H9 (cell line): ENCODE measurements around the gene TAF1C. TPM values are rescaled to one million over a fixed set of nuclear protein-coding genes. Genes with fewer than 3 reads are reported as not detected.

Experiments used
- DNase-seq: peaks from one replicate; pipeline ENCODE4 v3.0.0-alpha.2; 2017
- H2AFZ ChIP-seq: one replicate; pipeline ENCODE4 v1.6.1; 2013; ENCODE audit warnings: mild to moderate bottlenecking, low read length, control low read depth, moderate library complexity
- H2AK5ac ChIP-seq: 2 replicates; pipeline ENCODE4 v1.6.1; 2013; ENCODE audit warnings: low read length, control low read depth, mixed read lengths; ENCODE audit not compliant: insufficient read length
- H2BK120ac ChIP-seq: one replicate; pipeline ENCODE4 v1.6.1; 2013; ENCODE audit warnings: low read depth, mild to moderate bottlenecking, low read length, control low read depth, inconsistent platforms; ENCODE audit not compliant: poor library complexity, severe bottlenecking
- H2BK12ac ChIP-seq: 2 replicates; pipeline ENCODE4 v1.6.1; 2013; ENCODE audit warnings: low read length, control low read depth, mixed read lengths, low read depth; ENCODE audit not compliant: insufficient read length
- H2BK15ac ChIP-seq: 2 replicates; pipeline ENCODE4 v1.6.1; 2013; ENCODE audit warnings: low read depth, low read length, control low read depth
- H2BK20ac ChIP-seq: one replicate; pipeline ENCODE4 v1.6.1; 2013; ENCODE audit warnings: low read depth, mild to moderate bottlenecking, low read length, control low read depth, inconsistent platforms; ENCODE audit not compliant: poor library complexity, severe bottlenecking
- H2BK5ac ChIP-seq: 2 replicates; pipeline ENCODE4 v1.6.1; 2013; ENCODE audit warnings: low read length, control low read depth, mixed read lengths; ENCODE audit not compliant: insufficient read length
- H3K14ac ChIP-seq: 2 replicates; pipeline ENCODE4 v1.6.1; 2013; ENCODE audit warnings: low read length, control low read depth; ENCODE audit not compliant: insufficient read depth
- H3K18ac ChIP-seq: 2 replicates; pipeline ENCODE4 v1.6.1; 2013; ENCODE audit warnings: low read depth, mild to moderate bottlenecking, mixed read lengths, low read length, control low read depth; ENCODE audit not compliant: insufficient read length
- H3K23ac ChIP-seq: 2 replicates; pipeline ENCODE4 v1.6.1; 2013; ENCODE audit warnings: low read length, control low read depth, mixed read lengths, low read depth; ENCODE audit not compliant: insufficient read length
- H3K23me2 ChIP-seq: 2 replicates; pipeline ENCODE4 v1.6.1; 2013; ENCODE audit warnings: low read depth, mild to moderate bottlenecking, mixed read lengths, low read length, control low read depth; ENCODE audit not compliant: insufficient read length, poor library complexity, severe bottlenecking
- H3K27ac ChIP-seq: 2 replicates; pipeline ENCODE4 v1.5.1; 2013; ENCODE audit warnings: low read length, control low read depth, mixed read lengths, low read depth; ENCODE audit not compliant: insufficient read length
- H3K27me3 ChIP-seq: 2 replicates; pipeline ENCODE4 v1.6.1; 2013; ENCODE audit warnings: low read length, control low read depth, inconsistent platforms; ENCODE audit not compliant: insufficient read depth
- H3K4ac ChIP-seq: 2 replicates; pipeline ENCODE4 v1.6.1; 2013; ENCODE audit warnings: low read depth, mild to moderate bottlenecking, control low read depth, inconsistent platforms, low read length, moderate library complexity
- H3K4me1 ChIP-seq: 2 replicates; pipeline ENCODE4 v1.6.1; 2013; ENCODE audit warnings: low read length, control low read depth, inconsistent platforms; ENCODE audit not compliant: insufficient read depth
- H3K4me2 ChIP-seq: 2 replicates; pipeline ENCODE4 v1.6.1; 2013; ENCODE audit warnings: low read length, control low read depth, mixed read lengths; ENCODE audit not compliant: insufficient read length, insufficient read depth
- H3K56ac ChIP-seq: 2 replicates; pipeline ENCODE4 v1.6.1; 2013; ENCODE audit warnings: low read depth, mild to moderate bottlenecking, mixed read lengths, low read length, control low read depth; ENCODE audit not compliant: insufficient read length
- H3K79me1 ChIP-seq: 2 replicates; pipeline ENCODE4 v1.6.1; 2013; ENCODE audit warnings: low read depth, mild to moderate bottlenecking, moderate library complexity, low read length, control low read depth, inconsistent platforms; ENCODE audit not compliant: insufficient read depth, poor library complexity, severe bottlenecking
- H3K79me2 ChIP-seq: 2 replicates; pipeline ENCODE4 v1.6.1; 2013; ENCODE audit warnings: low read length, control low read depth, inconsistent platforms; ENCODE audit not compliant: insufficient read depth
- H3K9ac ChIP-seq: 2 replicates; pipeline ENCODE4 v1.6.1; 2013; ENCODE audit warnings: low read length, control low read depth, mixed read lengths; ENCODE audit not compliant: insufficient read length; ENCODE audit errors: extremely low read depth
- H3K9me3 ChIP-seq: one replicate; pipeline ENCODE4 v1.6.1; 2013; ENCODE audit warnings: low read depth, low read length, inconsistent platforms; ENCODE audit not compliant: control insufficient read depth
- H3T11ph ChIP-seq: one replicate; pipeline ENCODE4 v1.6.1; 2013; ENCODE audit warnings: mild to moderate bottlenecking, low read length, control low read depth, inconsistent platforms
- H4K20me1 ChIP-seq: one replicate; pipeline ENCODE4 v1.6.1; 2013; ENCODE audit not compliant: control insufficient read depth, insufficient read length, insufficient read depth
- H4K5ac ChIP-seq: 2 replicates; pipeline ENCODE4 v1.6.1; 2013; ENCODE audit warnings: low read depth, mild to moderate bottlenecking, mixed read lengths, low read length, control low read depth; ENCODE audit not compliant: insufficient read length
- H4K8ac ChIP-seq: replicated peaks from 2 replicates; pipeline ENCODE4 v1.6.1; 2013; ENCODE audit warnings: low read length, control low read depth, mixed read lengths, low read depth; ENCODE audit not compliant: insufficient read length
- H4K91ac ChIP-seq: 2 replicates; pipeline ENCODE4 v1.6.1; 2013; ENCODE audit warnings: low read depth, mild to moderate bottlenecking, moderate library complexity, mixed read lengths, low read length, control low read depth; ENCODE audit not compliant: insufficient read length
- H3K27ac Mint-ChIP-seq, 3 experiments: 2 replicates in 2 of 3; 3 replicates in 1 of 3; pipeline ENCODE4 v1.8.0; 2020 to 2021; ENCODE audit warnings: mixed read lengths in 3 of 3, mild to moderate bottlenecking in 1 of 3, moderate library complexity in 1 of 3
- H3K27me3 Mint-ChIP-seq: 2 replicates; pipeline ENCODE4 v1.8.0; 2021; ENCODE audit warnings: low read depth, mild to moderate bottlenecking, moderate library complexity, mixed read lengths
- H3K36me3 Mint-ChIP-seq, 3 experiments: 2 replicates in 2 of 3; 3 replicates in 1 of 3; pipeline ENCODE4 v1.8.0; 2020 to 2021; ENCODE audit warnings: low read depth in 3 of 3, mixed read lengths in 3 of 3; ENCODE audit not compliant: insufficient read depth in 1 of 3
- H3K4me1 Mint-ChIP-seq, 2 experiments: 2 replicates each; pipeline ENCODE4 v1.8.0; 2020; ENCODE audit warnings: mixed read lengths in 2 of 2
- H3K4me3 Mint-ChIP-seq, 2 experiments: 2 replicates in 1 of 2; 3 replicates in 1 of 2; pipeline ENCODE4 v1.8.0; 2020 to 2021; ENCODE audit warnings: mild to moderate bottlenecking in 2 of 2, mixed read lengths in 2 of 2, moderate library complexity in 1 of 2
- H3K9me3 Mint-ChIP-seq, 2 experiments: 2 replicates in 1 of 2; 3 replicates in 1 of 2; pipeline ENCODE4 v1.8.0; 2020; ENCODE audit warnings: mild to moderate bottlenecking in 2 of 2, mixed read lengths in 2 of 2, moderate library complexity in 1 of 2
- WGBS: extraction: QIAGEN DNeasy Blood & Tissue Kit; methylation state at CpG from one replicate; pipeline ENCODE4 v1.1.7; 2013; ENCODE audit warnings: missing lambda C conversion rate, low lambda C conversion rate, mixed read lengths; ENCODE audit not compliant: insufficient read length; ENCODE audit errors: extremely low coverage; 5-methylcytosine and 5-hydroxymethylcytosine counted together
- total RNA-seq: library from RNA; stranded (reverse); gene quantifications from 2 replicates; pipeline ENCODE4 v1.2.1, GENCODE V29; 2021
- TF ChIP-seq, protein P1 (sequence below): fragments of 200-600 bp; sonication (generic); conservative IDR thresholded peaks from 3 replicates; pipeline ENCODE4 v1.8.0; 2021; ENCODE audit warnings: antibody characterized with exemption, mild to moderate bottlenecking

The TAF1C gene
- total RNA-seq, 1 experiment from 2014 or later, result 78.6 TPM

DNA sequence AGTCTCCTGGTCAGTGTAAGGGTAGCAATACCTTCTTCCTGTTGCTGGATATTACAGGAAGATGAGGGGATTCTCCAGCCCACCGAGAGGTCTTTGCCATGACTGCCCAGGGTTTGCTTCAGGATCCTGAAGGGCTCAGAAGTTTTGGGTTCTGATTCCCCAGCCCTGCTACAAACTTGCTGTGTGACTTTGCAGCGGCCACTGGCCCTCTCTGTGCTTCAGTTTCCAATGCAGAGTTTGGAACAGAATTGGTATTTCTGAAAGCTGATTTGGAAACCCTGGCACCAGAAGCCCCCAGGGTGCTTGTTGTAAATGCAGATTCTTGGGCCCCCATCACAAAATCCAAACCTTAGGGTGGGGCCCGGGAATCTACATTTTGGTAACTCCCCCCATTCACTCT, 38.3 kb upstream of the TAF1C start:
- H4K5ac ChIP-seq, result no peak overlapping the region
- H4K91ac ChIP-seq, result no peak overlapping the region
- no peak overlapping the region for H3K18ac ChIP-seq
- H3K56ac ChIP-seq, result no peak overlapping the region
- H3K79me1 ChIP-seq, result no peaks in the 10 kb centered on the region
- H2BK120ac ChIP-seq, result no peak overlapping the region
- H3K9me3 ChIP-seq, result no peaks in the 10 kb centered on the region
- H3K4ac ChIP-seq, result no peak overlapping the region
- no peaks in the 10 kb centered on the region for H4K20me1 ChIP-seq
- H3K4me3 Mint-ChIP-seq, result no peak overlapping the region
- peaks cover 2% of the 10 kb centered on the region for H3K27me3 Mint-ChIP-seq
- no peaks in the 10 kb centered on the region for H3K9me3 Mint-ChIP-seq
- H2AFZ ChIP-seq, result no peak overlapping the region
- no peak overlapping the region for H2BK20ac ChIP-seq
- no peak overlapping the region for H3K4me2 ChIP-seq
- no CpG with 5 or more reads among the region's 3 CpGs for WGBS
- no peak overlapping the region for H3K27ac Mint-ChIP-seq
- H3K9ac ChIP-seq, result no peak overlapping the region
- H3K27ac ChIP-seq, result no peak overlapping the region
- no peak overlapping the region for H2BK5ac ChIP-seq
- no peaks in the 10 kb centered on the region for H3K23me2 ChIP-seq
- no peaks in the 10 kb centered on the region for H3K27me3 ChIP-seq
- H3K14ac ChIP-seq, result no peak overlapping the region
- DNase-seq, result no peak
- no peaks in the 10 kb centered on the region for H3K36me3 Mint-ChIP-seq
- no peaks in the 10 kb centered on the region for H3K4me1 ChIP-seq
- H2BK15ac ChIP-seq, result no peak overlapping the region
- TF ChIP-seq, protein P1, sequence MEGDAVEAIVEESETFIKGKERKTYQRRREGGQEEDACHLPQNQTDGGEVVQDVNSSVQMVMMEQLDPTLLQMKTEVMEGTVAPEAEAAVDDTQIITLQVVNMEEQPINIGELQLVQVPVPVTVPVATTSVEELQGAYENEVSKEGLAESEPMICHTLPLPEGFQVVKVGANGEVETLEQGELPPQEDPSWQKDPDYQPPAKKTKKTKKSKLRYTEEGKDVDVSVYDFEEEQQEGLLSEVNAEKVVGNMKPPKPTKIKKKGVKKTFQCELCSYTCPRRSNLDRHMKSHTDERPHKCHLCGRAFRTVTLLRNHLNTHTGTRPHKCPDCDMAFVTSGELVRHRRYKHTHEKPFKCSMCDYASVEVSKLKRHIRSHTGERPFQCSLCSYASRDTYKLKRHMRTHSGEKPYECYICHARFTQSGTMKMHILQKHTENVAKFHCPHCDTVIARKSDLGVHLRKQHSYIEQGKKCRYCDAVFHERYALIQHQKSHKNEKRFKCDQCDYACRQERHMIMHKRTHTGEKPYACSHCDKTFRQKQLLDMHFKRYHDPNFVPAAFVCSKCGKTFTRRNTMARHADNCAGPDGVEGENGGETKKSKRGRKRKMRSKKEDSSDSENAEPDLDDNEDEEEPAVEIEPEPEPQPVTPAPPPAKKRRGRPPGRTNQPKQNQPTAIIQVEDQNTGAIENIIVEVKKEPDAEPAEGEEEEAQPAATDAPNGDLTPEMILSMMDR, result no peak
- H2BK12ac ChIP-seq, result no peak overlapping the region
- no peak overlapping the region for H4K8ac ChIP-seq
- H3K79me2 ChIP-seq, result no peaks in the 10 kb centered on the region
- no peak overlapping the region for H3K23ac ChIP-seq
- peaks cover 12 to 21% of the 10 kb centered on the region in 2 experiments for H3K4me1 Mint-ChIP-seq
- no peak overlapping the region for H3T11ph ChIP-seq
- H2AK5ac ChIP-seq, result no peak overlapping the region
